Endothelial cell of umbilical vein (primary cell): ENCODE data around the gene GTF3C1. TPM values are rescaled to one million over a fixed set of nuclear protein-coding genes. Genes with fewer than 3 reads are reported as not detected.

Experiments
- BruUV-seq: library from RNA; stranded (reverse); fragments of 400-500 nt; replicated peaks from 2 replicates; lab custom pipeline; 2021; lab: Mats Ljungman, UMichigan
- CTCF ChIA-PET: fragments of 300-600, 350-600 bp; sonication (Branson Sonifier 250); formaldehyde crosslinking; loops from one replicate; lab custom pipeline; 2021; ENCODE audit warnings: antibody characterized with exemption, inconsistent platforms; lab: Charles Lee
- POLR2A ChIA-PET: fragments of 300-600, 350-600 bp; sonication (Branson Sonifier 250); formaldehyde crosslinking; loops from one replicate; lab custom pipeline; 2021; ENCODE audit warnings: antibody characterized with exemption, inconsistent platforms; lab: Charles Lee
- DNase-seq: peaks from one replicate; pipeline ENCODE4 v3.0.0-alpha.2; 2011; ENCODE audit warnings: low read depth, low spot score
- FAIRE-seq: peaks from 2 replicates; lab custom pipeline; 2011; peaks lifted over from hg19 to GRCh38; lab: Jason Lieb, UNC
- H2AFZ ChIP-seq: 2 replicates; pipeline ENCODE4 v1.6.0; 2012; ENCODE audit warnings: low read depth, low read length, control low read depth, inconsistent platforms
- H3K27ac ChIP-seq: 2 replicates; pipeline ENCODE4 v1.5.1; 2011; ENCODE audit warnings: low read depth, mild to moderate bottlenecking, control low read depth, low read length, moderate library complexity; ENCODE audit not compliant: insufficient read depth
- H3K27me3 ChIP-seq, 2 experiments: 2 replicates each; pipeline versions ENCODE4 v1.6.0 to v1.6.1; 2011; ENCODE audit warnings: low read length in 2 of 2, mixed read lengths in 1 of 2; ENCODE audit not compliant: control insufficient read depth in 2 of 2, insufficient read depth in 2 of 2
- H3K36me3 ChIP-seq, 2 experiments: 2 replicates in 1 of 2; 3 replicates in 1 of 2; pipeline ENCODE4 v1.5.1; 2011; ENCODE audit warnings: low read length in 2 of 2, mild to moderate bottlenecking in 1 of 2, moderate library complexity in 1 of 2; ENCODE audit not compliant: control insufficient read depth in 2 of 2, insufficient read depth in 2 of 2; ENCODE audit errors: extremely low read depth in 1 of 2
- H3K4me1 ChIP-seq: 3 replicates; pipeline ENCODE4 v1.5.1; 2011; ENCODE audit warnings: mild to moderate bottlenecking, low read length; ENCODE audit not compliant: control insufficient read depth, insufficient read depth; ENCODE audit errors: extremely low read depth
- H3K4me2 ChIP-seq: 2 replicates; pipeline ENCODE4 v1.6.1; 2011; ENCODE audit warnings: low read length, control low read depth, mixed read lengths; ENCODE audit not compliant: insufficient read depth
- H3K4me3 ChIP-seq, 3 experiments: fragments of 200-600 bp in 1 of 3; sonication (generic), shearing (Covaris generic) in 1 of 3; replicated peaks in 1 of 3; 2 replicates each; pipeline ENCODE4 v1.5.1; 2011 to 2016; ENCODE audit warnings: control low read depth in 3 of 3, low read length in 3 of 3, mild to moderate bottlenecking in 2 of 3, inconsistent platforms in 1 of 3, low read depth in 1 of 3, moderate library complexity in 1 of 3; ENCODE audit not compliant: insufficient read depth in 1 of 3
- H3K79me2 ChIP-seq: 2 replicates; pipeline ENCODE4 v1.6.0; 2012; ENCODE audit warnings: low read length, inconsistent platforms; ENCODE audit not compliant: control insufficient read depth, insufficient read depth
- H3K9ac ChIP-seq: replicated peaks from 2 replicates; pipeline ENCODE3; 2011; ENCODE audit warnings: low read length, control low read depth; ENCODE audit not compliant: insufficient read depth; ENCODE audit errors: extremely low read depth
- H3K9me1 ChIP-seq: replicated peaks from 3 replicates; pipeline ENCODE4 v1.6.0; 2011; ENCODE audit warnings: mild to moderate bottlenecking, low read length; ENCODE audit not compliant: control insufficient read depth, insufficient read depth; ENCODE audit errors: extremely low read depth
- H3K9me3 ChIP-seq: replicated peaks from 2 replicates; pipeline ENCODE4 v1.5.1; 2012; ENCODE audit warnings: low read length, inconsistent platforms; ENCODE audit not compliant: control insufficient read depth, insufficient read depth
- H4K20me1 ChIP-seq: replicated peaks from 2 replicates; pipeline ENCODE3; 2011; ENCODE audit warnings: mild to moderate bottlenecking, low read length; ENCODE audit not compliant: control insufficient read depth, insufficient read depth; ENCODE audit errors: extremely low read depth
- EZH2 ChIP-seq: IDR thresholded peaks from 2 replicates; pipeline ENCODE4 v1.6.1; 2012; ENCODE audit warnings: borderline replicate concordance, low read depth, mild to moderate bottlenecking, moderate library complexity, low read length, inconsistent platforms; ENCODE audit not compliant: severe bottlenecking
- FOS ChIP-seq: IDR thresholded peaks from 2 replicates; pipeline ENCODE4 v1.6.1; 2011; ENCODE audit warnings: mild to moderate bottlenecking, low read length, moderate library complexity, borderline replicate concordance; ENCODE audit not compliant: insufficient read depth
- GATA2 ChIP-seq: IDR thresholded peaks from 2 replicates; pipeline ENCODE4 v1.7.0; 2011; ENCODE audit warnings: low read depth, mild to moderate bottlenecking, moderate library complexity, mixed read lengths, low read length; ENCODE audit not compliant: insufficient read length, insufficient read depth
- JUN ChIP-seq: IDR thresholded peaks from 2 replicates; pipeline ENCODE4 v1.6.1; 2011; ENCODE audit warnings: borderline replicate concordance, low read depth; ENCODE audit not compliant: insufficient read length, insufficient read depth
- MYC ChIP-seq: IDR thresholded peaks from one replicate; pipeline ENCODE4 v1.6.1; 2011; ENCODE audit warnings: mild to moderate bottlenecking, low read depth, low read length
- POLR2A ChIP-seq: IDR thresholded peaks from 2 replicates; pipeline ENCODE4 v1.6.1; 2012; ENCODE audit warnings: low read depth, mild to moderate bottlenecking, control low read depth, low read length
- POLR2AphosphoS5 ChIP-seq: IDR thresholded peaks from 2 replicates; pipeline ENCODE4 v1.6.1; 2012; ENCODE audit warnings: low read depth, mild to moderate bottlenecking, control low read depth, low read length, moderate library complexity; ENCODE audit not compliant: insufficient read depth
- dilution Hi-C: fragments of 300-500 bp; cut with MboI; formaldehyde crosslinking; loops from one replicate; pipeline ENCODE4 v1.15.0; 2019; ENCODE audit warnings: low sequenced_read_pairs; ENCODE audit not compliant: extremely low pct_ligation_motif_present
- intact Hi-C: fragments of 100-400 bp; cut with micrococcal nuclease; formaldehyde crosslinking; loops from one replicate; pipeline ENCODE4 v1.10.0; 2022
- polyA plus RNA-seq, 4 experiments: library from polyadenylated mRNA; depleted of rRNA in 3 of 4; stranded (reverse) in 3 of 4; unstranded in 1 of 4; fragments of >200 nt; gene quantifications; 2 replicates each; pipeline versions ENCODE4 v1.2.1 to v1.2.3, GENCODE V29; 2011 to 2012; ENCODE audit warnings: missing spikeins in 1 of 4
- total RNA-seq: library from RNA; stranded (reverse); gene quantifications from 2 replicates; pipeline ENCODE4 v1.2.3, GENCODE V29; 2021
- TF ChIP-seq, protein P1 (sequence below): IDR thresholded peaks from 2 replicates; pipeline ENCODE4 v1.6.1; 2011; ENCODE audit not compliant: insufficient read depth, insufficient read length
- TF ChIP-seq, protein P2 (sequence below), 2 donors: IDR thresholded peaks; 1 replicate in 1 of 2; 2 replicates in 1 of 2; pipeline ENCODE4 v1.5.1; 2011; ENCODE audit warnings: low read length in 2 of 2, mild to moderate bottlenecking in 2 of 2, moderate library complexity in 2 of 2, control low read depth in 1 of 2, inconsistent platforms in 1 of 2, low read depth in 1 of 2; ENCODE audit not compliant: insufficient read depth in 1 of 2; ENCODE audit errors: extremely low read depth in 1 of 2

GTF3C1 gene
- total and polyA plus RNA-seq, 2 donors (not counting 3 experiments of a cell fraction or from before 2014, with no cell fraction given), result 58.1 to 86.1 TPM

DNA sequence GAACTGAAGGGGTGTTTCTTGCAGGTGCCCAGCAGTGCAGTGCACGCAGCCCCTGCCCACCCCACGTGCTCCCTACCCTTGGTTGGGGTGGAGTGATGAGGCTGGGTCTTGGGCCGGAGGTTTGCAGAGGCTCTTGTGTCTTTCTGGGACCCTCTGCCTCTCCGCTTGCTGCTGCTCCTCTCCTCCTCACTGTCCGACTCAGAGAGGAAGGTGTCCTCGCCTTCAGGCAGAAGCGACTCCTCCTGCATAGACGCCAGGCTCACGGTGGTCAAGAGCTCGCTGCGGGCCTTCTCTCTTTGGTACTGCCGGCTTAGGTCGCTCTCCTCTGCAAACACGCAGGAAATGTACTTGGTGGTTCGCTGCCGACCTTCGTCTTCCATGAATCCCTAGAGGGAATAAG lies 42.9 kb downstream of the GTF3C1 start:
- H3K27ac ChIP-seq, result no peak overlapping the region
- H3K36me3 ChIP-seq, result peaks cover 21 to 67% of the 10 kb centered on the region in 2 experiments
- intact Hi-C loops (no loop called here), dilution Hi-C loops (no loop called here)
- no peaks in the 10 kb centered on the region for H4K20me1 ChIP-seq
- no peak overlapping the region for H3K4me2 ChIP-seq
- no peaks in the 10 kb centered on the region for H3K9me3 ChIP-seq
- no peaks in the 10 kb centered on the region for H3K27me3 ChIP-seq
- H2AFZ ChIP-seq, result no peak overlapping the region
- H3K9ac ChIP-seq, result no peak overlapping the region
- no peak for FAIRE-seq
- BruUV-seq, result no TSS peak
- POLR2A ChIA-PET, result no interaction called here
- TF ChIP-seq JUN, result no peak
- TF ChIP-seq, protein P1, sequence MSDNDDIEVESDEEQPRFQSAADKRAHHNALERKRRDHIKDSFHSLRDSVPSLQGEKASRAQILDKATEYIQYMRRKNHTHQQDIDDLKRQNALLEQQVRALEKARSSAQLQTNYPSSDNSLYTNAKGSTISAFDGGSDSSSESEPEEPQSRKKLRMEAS, result no peak
- TF ChIP-seq FOS, result no peak
- TF ChIP-seq GATA2, result no peak
- TF ChIP-seq, protein P2, sequence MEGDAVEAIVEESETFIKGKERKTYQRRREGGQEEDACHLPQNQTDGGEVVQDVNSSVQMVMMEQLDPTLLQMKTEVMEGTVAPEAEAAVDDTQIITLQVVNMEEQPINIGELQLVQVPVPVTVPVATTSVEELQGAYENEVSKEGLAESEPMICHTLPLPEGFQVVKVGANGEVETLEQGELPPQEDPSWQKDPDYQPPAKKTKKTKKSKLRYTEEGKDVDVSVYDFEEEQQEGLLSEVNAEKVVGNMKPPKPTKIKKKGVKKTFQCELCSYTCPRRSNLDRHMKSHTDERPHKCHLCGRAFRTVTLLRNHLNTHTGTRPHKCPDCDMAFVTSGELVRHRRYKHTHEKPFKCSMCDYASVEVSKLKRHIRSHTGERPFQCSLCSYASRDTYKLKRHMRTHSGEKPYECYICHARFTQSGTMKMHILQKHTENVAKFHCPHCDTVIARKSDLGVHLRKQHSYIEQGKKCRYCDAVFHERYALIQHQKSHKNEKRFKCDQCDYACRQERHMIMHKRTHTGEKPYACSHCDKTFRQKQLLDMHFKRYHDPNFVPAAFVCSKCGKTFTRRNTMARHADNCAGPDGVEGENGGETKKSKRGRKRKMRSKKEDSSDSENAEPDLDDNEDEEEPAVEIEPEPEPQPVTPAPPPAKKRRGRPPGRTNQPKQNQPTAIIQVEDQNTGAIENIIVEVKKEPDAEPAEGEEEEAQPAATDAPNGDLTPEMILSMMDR (IDR thresholded peaks at IDR 0.05; ENCODE audit: extremely low read depth in 1 of 2, insufficient read depth in 1 of 2, low read depth in 1 of 2, low read length in 2 of 2), result no peak
- TF ChIP-seq POLR2A, result no peak
- no peak for TF ChIP-seq MYC
- TF ChIP-seq POLR2AphosphoS5, result no peak
- TF ChIP-seq EZH2, result no peak
- H3K4me1 ChIP-seq, result no peaks in the 10 kb centered on the region
- H3K9me1 ChIP-seq, result no peaks in the 10 kb centered on the region
- CTCF ChIA-PET, result interaction anchor here (1.7 kb wide), 1 partner anchor 12 kb away, joined by 4 read pairs; no protein-coding TSS in a partner anchor
- H3K4me3 ChIP-seq, result no peak overlapping the region
- H3K79me2 ChIP-seq, result no peaks in the 10 kb centered on the region
- DNase-seq, result no peak
